ENCODE measurements around the gene CCDC27. TPM values are rescaled to one million over a fixed set of nuclear protein-coding genes. Genes with fewer than 3 reads are reported as not detected.

CCDC27 gene
- total RNA-seq, 4 donors from 2014 or later = not detected

DNA sequence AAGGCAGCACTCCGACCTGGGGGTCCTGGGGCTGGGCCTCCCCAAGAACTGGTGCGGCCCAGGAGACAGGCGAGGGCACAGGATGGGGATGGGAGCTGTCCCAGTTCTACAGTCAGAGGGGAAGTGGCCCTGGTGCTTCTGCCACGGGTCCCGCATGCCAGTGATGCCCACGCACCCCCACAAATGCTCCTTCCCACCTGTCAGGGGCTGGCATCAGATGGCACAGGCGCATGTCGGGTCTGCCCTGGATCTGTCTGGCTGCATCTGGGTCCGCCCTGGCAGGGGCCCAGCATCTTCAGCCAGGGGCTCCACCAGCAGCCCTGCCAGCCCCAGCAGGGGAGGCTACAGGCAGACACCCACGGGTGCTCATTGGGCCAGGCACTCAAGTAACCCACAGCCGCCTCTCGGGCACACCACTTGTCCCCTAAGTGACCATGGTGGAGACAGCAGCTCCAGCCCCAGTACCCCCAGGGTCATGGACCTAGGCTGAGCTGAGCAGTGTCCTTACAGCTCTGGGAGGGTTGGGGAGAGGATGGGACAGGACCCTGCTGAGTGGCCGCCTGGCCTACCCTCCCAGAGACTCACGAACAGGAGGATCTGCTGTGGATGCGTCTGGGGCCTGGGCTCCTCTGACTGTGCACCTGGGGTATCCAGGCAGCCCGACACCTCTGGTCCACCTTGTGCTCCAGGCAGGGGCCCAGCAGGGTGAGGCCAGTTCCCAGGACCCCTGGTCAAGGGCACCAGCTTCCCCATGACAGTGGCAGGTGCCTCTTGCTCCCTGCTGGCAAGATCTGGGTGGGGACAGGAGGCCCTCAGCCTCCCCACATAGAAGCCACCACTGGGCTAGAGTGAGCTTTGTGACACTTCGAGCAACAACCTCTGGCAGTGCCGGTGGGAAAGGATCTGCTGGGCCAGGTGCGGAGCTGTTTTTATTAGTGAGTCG is 25.7 kb downstream of the CCDC27 start:
- no peak overlapping the region for H3K27ac ChIP-seq
- in situ Hi-C loops (cut with MboI; ENCODE audit: low pct_ligation_motif_present in 1 of 4, low pct_unique_long_range_greater_than_20kb in 1 of 4, low sequenced_read_pairs in 3 of 4) (no loop called here), intact Hi-C loops (cut with DNase I; ENCODE audit: low total_unique reads) (no loop called here)
- peaks cover 9 to 22% (median 15%) of the 10 kb centered on the region in 4 donors for H3K4me1 ChIP-seq
- no peak overlapping the region for H3K4me3 ChIP-seq
- H3K36me3 ChIP-seq = peaks cover 0 to 34% (median 15%) of the 10 kb centered on the region in 4 donors
- no peak for DNase-seq
- WGBS, 2 donors (ENCODE audit: low coverage in 1 of 2) = 87% methylated on average over 16 of the region's 20 CpGs; no CpG with 5 or more reads in 1 of the 2 donors
- TF ChIP-seq POLR2A (IDR thresholded peaks at IDR 0.05) (no peak), POLR2AphosphoS5 (IDR thresholded peaks at IDR 0.05) (no peak), EP300 (IDR thresholded peaks at IDR 0.05; ENCODE audit: low read depth) (no peak), CTCF (IDR thresholded peaks at IDR 0.05) (no peak)
- no peaks in the 10 kb centered on the region for H3K9me3 ChIP-seq
- no peaks in the 10 kb centered on the region for H3K27me3 ChIP-seq

DNA sequence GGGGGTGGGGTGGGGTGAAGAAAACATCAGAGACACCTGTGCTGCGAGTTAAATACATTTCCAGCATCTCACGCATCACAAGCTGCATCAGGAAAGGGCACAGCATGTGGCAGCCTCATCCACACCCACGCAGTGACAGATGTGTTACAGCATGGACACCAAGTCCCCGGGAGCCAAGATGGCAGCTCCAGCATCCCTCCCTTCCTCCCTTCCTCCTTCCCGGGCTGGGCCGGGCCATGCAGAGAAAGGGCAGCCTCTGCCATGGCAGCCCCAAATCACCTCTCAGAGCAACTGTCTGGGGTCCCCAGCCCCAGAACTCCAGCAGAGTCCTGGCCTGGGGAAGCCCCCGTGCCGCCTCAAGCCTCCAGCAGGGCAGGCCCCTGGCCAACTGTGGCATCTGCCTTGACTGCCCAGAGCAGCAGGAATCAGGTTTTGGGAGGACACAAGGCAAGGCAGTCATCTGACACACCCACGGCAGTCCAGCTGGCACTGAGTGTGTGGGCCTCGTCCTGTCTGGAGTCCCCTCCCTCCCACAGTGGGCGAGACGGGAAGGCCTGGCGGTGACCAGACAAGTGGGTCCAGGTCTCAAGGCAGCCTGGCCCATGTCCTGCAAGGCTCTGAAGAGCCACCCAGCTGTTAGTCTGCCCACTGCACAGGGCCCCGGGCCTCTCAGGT is 26.5 kb downstream of the CCDC27 start:
- peaks cover 9 to 16% (median 13%) of the 10 kb centered on the region in 4 donors for H3K4me1 ChIP-seq
- WGBS, 2 donors (ENCODE audit: low coverage in 1 of 2) = 80 to 81% methylated on average over 1 to 14 of the region's 14 CpGs
- peaks cover 0 to 39% (median 18%) of the 10 kb centered on the region in 4 donors for H3K36me3 ChIP-seq
- no peak overlapping the region for H3K27ac ChIP-seq
- H3K4me3 ChIP-seq = no peak overlapping the region
- H3K27me3 ChIP-seq = no peaks in the 10 kb centered on the region
- no peak for DNase-seq
- intact Hi-C loops (cut with DNase I; ENCODE audit: low total_unique reads) (no loop called here), in situ Hi-C loops (cut with MboI; ENCODE audit: low pct_ligation_motif_present in 1 of 4, low pct_unique_long_range_greater_than_20kb in 1 of 4, low sequenced_read_pairs in 3 of 4) (no loop called here)
- no peaks in the 10 kb centered on the region for H3K9me3 ChIP-seq
- TF ChIP-seq POLR2AphosphoS5 (IDR thresholded peaks at IDR 0.05) (no peak), POLR2A (IDR thresholded peaks at IDR 0.05) (no peak), CTCF (IDR thresholded peaks at IDR 0.05) (no peak), EP300 (IDR thresholded peaks at IDR 0.05; ENCODE audit: low read depth) (no peak)

GRCh38 chr1:3779265-3779911 is 27.1 kb downstream of the CCDC27 start:
- in situ Hi-C loops (cut with MboI; ENCODE audit: low pct_ligation_motif_present in 1 of 4, low pct_unique_long_range_greater_than_20kb in 1 of 4, low sequenced_read_pairs in 3 of 4) = no loop called here
- peaks cover 0 to 46% (median 21%) of the 10 kb centered on the region in 4 donors for H3K36me3 ChIP-seq

More at GRCh38 chr1:3779265-3779911, 27.1 kb downstream of the CCDC27 start:
- Histone ChIP-seq H3K27ac (no peak overlapping the region), H3K4me3 (no peak overlapping the region), H3K4me1 (peaks cover 9 to 16% (median 13%) of the 10 kb centered on the region in 4 donors), H3K27me3 (no peaks in the 10 kb centered on the region), H3K9me3 (no peaks in the 10 kb centered on the region)
- TF ChIP-seq CTCF (IDR thresholded peaks at IDR 0.05) (no peak), EP300 (IDR thresholded peaks at IDR 0.05; ENCODE audit: low read depth) (no peak), POLR2AphosphoS5 (IDR thresholded peaks at IDR 0.05) (no peak), POLR2A (IDR thresholded peaks at IDR 0.05) (no peak)
- no peak for DNase-seq
- intact Hi-C loops (cut with DNase I; ENCODE audit: low total_unique reads) = no loop called here
- WGBS, 2 donors (ENCODE audit: low coverage in 1 of 2) = 92 to 97% methylated on average over 12 to 23 of the region's 23 CpGs

Data from transverse colon (tissue), 4 donors.